Measurements from ENCODE around the gene SEC16B. TPM values are rescaled to one million over a fixed set of nuclear protein-coding genes. Genes with fewer than 3 reads are reported as not detected.

The SEC16B gene
- total RNA-seq, 1 donor: 3.3 TPM

GRCh38 chr1:177897998-177898654 lies 71.7 kb downstream of the SEC16B start:
- DNase-seq (ENCODE audit: insufficient read length, low spot score, missing footprints): no peak
- no peak for TF ChIP-seq CTCF (IDR thresholded peaks at IDR 0.05; ENCODE audit: extremely low read depth, low read depth, low read length)

GRCh38 chr1:177897281-177897997 lies 72.4 kb downstream of the SEC16B start:
- Histone ChIP-seq H3K79me2 (ENCODE audit: insufficient read depth, low read length) (no peaks in the 10 kb centered on the region), H3K4me1 (ENCODE audit: insufficient read depth, low read length) (no peaks in the 10 kb centered on the region), H3K36me3 (ENCODE audit: insufficient read depth, low read length) (no peaks in the 10 kb centered on the region), H3K4me3 (ENCODE audit: insufficient read depth, low read length) (no peak overlapping the region), H2AFZ (ENCODE audit: low read length) (no peak overlapping the region), H4K20me1 (ENCODE audit: insufficient read depth, low read length) (no peaks in the 10 kb centered on the region), H3K27ac (ENCODE audit: low read depth, low read length) (no peak overlapping the region), H3K4me2 (ENCODE audit: insufficient read depth, low read length) (no peak overlapping the region), H3K9me3 (ENCODE audit: low read depth, low read length) (no peaks in the 10 kb centered on the region), H3K27me3 (ENCODE audit: insufficient read depth, low read length) (peaks cover 11% of the 10 kb centered on the region)
- no peak for DNase-seq (ENCODE audit: insufficient read length, low spot score, missing footprints)
- no peak for TF ChIP-seq CTCF (IDR thresholded peaks at IDR 0.05; ENCODE audit: extremely low read depth, low read depth, low read length)

More at GRCh38 chr1:177897998-177898654, 71.7 kb downstream of the SEC16B start:
- peaks cover 13% of the 10 kb centered on the region for H3K27me3 ChIP-seq (ENCODE audit: insufficient read depth, low read length)
- H3K27ac ChIP-seq (ENCODE audit: low read depth, low read length): no peak overlapping the region
- no peaks in the 10 kb centered on the region for H3K4me1 ChIP-seq (ENCODE audit: insufficient read depth, low read length)
- no peaks in the 10 kb centered on the region for H3K36me3 ChIP-seq (ENCODE audit: insufficient read depth, low read length)
- H3K79me2 ChIP-seq (ENCODE audit: insufficient read depth, low read length): no peaks in the 10 kb centered on the region
- no peak overlapping the region for H3K4me2 ChIP-seq (ENCODE audit: insufficient read depth, low read length)
- H4K20me1 ChIP-seq (ENCODE audit: insufficient read depth, low read length): no peaks in the 10 kb centered on the region
- H3K4me3 ChIP-seq (ENCODE audit: insufficient read depth, low read length): no peak overlapping the region
- no peak overlapping the region for H2AFZ ChIP-seq (ENCODE audit: low read length)
- no peaks in the 10 kb centered on the region for H3K9me3 ChIP-seq (ENCODE audit: low read depth, low read length)

Small RNA genes within 50 kb of the gene (small RNA-seq; reads per million reads assigned to genes)
- gene AL359075.1: not detected

Other genes starting within 250 kb of the SEC16B start
- 59.4 and 61.3 TPM in 2 replicates for gene RASAL2, start 124.0 kb upstream of the SEC16B start, total RNA-seq

All from osteoblast (primary cell).